HG03064 (cell line): ENCODE data around the gene TSSC4.

Experiments
- ATAC-seq: cut with Tn5 transposase; IDR thresholded peaks from one replicate; pipeline ENCODE4 v1.9.1; 2021; ENCODE audit warnings: low read depth; ENCODE audit not compliant: unreplicated experiment

TSSC4 gene

DNA sequence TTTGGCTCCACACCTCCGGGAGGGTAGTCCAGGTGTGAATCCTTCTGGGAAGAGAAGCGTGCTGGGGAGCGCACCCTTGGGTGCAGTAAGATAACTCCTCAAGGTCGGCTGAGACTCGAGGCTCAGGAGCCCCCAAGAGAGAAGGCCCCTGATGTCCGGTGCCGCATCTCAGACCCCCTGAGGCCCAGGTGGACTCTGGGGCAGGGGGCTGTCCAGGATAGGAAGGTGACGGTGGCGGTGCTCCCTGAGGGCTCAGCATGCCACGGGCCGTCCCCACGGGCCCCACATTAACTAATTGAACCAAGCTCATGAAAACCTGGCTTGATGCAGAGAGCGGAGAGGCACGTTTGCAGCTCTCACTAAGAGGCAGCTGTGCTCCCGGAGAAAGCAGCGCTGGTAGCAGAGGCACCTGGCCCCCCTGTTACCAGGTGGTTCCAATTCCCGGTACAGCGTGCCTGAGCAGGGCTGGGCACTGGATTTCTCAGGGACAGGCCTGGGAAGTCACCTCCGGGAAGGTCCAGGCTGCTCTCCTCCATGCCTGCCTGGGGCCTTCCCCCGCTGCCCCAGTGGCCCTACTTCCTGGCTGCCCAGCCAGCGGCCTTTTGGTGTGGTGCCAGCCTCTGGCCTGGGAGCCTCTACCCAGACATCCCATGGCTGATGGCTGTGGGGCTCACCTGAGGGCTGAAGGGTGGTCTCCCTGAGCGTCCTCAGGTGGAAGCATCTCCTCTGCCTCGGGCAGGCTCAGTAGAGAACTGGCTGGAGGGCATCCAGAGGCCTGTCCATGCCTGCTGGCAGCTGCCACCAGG lies 45.4 kb downstream of the TSSC4 start:
- no peak for ATAC-seq

DNA sequence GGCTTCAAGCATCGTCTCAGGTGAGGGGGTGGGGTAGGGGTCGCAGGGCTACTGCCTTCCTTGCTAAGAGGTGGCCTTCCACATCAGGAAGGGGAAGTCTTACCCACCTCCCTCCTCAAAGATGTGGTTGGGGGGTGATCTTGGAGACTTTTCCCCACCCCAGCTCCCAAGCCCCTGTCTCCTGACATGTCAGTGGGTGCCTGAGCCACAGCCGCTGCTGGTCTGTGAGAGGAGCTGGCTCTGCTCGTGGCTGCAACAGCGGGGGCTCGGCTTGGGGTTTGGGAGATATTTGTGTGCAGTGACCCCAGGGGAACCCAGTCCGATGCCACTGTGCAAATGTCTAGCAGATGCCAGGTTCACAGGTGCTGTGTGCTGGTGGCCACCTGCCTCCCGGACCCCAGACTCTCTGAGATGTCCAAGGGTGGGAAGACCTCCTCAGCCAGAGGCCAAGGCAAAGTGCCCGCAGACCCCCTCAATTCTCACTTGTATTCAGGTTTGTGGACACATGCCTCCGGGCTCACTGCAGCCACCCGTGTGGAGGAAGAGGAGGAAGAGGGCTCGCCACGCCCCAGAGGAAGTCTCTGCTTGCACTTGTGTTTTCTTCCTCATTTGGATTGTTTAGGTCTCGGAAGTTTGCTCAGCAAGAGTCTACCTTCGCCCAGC lies 46.2 kb downstream of the TSSC4 start:
- ATAC-seq: no peak

- ATAC-seq: no peak
These were observed 46.9 kb downstream of the TSSC4 start for GRCh38 chr11:2447253-2447950.

GRCh38 chr11:2447951-2448650 lies 47.6 kb downstream of the TSSC4 start:
- no peak for ATAC-seq

DNA sequence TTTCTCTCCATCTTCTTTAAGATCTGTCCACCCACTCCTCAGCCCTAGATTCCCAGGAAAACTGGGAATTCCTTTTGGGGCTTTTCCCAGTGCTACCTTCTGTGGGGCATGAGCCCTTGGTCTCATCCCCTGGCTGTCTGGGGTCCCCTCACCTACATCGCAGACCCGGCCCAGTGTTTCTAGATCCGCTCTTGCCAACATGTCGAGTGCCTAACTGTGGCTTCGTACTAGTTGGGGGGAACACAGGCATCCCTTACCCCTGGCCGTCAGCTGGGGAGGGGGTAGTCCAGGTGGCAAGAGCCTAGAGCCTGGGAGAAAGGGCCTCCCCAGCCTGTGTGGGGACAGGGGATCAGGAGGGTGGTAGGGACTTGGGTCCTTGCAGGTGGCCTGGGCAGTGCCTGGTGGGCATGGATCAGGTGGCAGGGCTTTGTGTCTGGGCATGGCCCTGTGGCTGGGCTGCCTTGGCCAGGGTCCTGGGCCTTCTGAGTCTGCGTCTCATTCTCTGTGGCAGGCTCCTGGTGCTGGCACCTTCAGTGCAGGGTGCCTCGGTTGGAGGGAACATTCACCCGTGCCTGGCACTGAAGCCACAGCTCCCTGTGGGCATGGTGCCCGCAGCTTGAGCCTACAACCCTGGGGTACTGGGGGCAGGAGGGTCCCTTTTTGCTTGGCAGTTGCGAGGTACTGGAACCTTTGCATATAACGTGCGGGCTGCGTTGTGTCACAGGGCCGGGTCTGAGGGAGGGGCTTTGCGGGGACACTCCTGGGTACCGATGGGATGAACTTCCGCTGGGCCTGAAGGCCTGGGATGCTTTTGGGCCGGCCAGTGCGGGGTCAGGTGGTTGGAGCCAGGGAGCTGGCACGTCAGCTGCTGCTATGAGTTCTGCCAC lies 48.4 kb downstream of the TSSC4 start:
- ATAC-seq: no peak

DNA sequence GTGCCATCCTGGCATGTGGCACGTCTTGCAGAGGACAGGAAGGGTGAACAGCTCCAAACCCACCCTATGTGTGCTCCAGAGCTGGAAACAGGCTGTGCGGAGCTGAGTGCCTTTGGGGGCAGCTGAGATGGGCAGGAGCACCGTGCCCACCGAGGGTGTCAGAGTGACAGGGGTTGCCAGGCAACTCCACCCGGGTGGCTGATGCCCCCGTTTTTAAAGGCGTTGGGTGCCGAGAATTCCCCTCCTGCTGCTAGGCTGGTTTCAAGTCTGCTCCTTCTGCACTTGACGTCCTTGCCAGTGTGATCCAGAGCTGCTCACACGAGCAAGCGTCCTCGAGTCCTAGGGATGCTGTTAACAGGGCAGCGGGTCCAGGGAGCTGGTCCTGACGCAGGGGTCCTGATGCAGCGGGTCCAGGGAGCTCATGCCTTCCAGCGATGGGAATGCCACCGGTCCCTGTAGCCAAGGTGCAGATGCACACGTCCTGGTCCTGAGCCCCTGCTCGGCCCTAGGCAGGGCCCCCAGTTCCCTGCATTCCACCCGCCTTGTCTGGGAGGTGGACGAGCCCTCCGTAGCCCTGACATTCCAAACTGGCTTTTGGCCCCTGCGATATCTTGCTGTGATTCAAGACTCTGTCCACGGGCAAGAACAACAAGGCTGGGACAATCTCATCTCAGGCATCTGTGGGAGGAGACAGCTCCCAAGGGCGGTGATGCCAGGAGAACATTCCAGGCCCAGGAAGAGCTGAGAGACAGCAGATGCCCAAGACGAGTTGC lies 49.2 kb downstream of the TSSC4 start:
- ATAC-seq: no peak

- ATAC-seq: no peak
These were observed 49.9 kb downstream of the TSSC4 start for GRCh38 chr11:2450321-2451041.

DNA sequence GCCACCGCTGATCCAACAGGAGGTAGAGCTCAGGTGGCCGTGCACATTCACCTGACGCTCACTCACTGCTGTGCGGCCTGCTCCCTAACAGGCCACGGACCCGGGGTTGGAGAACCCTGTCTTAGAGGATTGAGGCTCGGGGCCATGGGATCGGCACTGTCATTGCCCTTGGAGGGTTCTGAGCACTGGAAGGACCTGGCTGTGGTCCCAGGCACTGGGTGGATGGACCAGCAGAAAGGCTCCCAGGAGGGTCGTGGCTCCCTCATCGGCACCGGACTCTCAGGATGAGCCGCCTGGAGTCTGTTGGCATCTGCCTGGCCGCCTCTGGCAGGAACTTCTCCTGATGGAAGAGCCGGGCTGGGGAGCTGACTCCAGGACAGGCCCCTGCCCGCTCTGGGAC lies 50.8 kb downstream of the TSSC4 start:
- no peak for ATAC-seq

DNA sequence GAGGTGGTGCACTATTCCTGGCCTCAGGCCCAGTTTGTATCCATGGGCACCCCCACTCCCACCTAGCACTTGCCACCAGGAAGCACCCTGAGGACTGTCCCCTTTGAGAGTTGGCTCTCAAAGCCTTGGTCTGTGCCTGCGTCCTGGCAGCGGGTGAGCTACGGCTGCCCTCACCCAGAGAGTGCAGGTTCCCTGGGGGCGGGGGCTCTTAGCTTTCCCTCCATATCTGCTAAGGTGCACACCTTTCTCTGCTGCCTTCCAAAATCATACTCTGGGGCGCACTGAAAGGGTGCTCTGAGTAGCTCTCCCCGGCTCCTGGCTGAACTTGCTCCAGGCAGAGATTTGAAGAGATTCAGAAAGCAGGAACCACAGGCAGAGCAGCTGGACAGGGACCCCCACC lies 51.4 kb downstream of the TSSC4 start:
- no peak for ATAC-seq

DNA sequence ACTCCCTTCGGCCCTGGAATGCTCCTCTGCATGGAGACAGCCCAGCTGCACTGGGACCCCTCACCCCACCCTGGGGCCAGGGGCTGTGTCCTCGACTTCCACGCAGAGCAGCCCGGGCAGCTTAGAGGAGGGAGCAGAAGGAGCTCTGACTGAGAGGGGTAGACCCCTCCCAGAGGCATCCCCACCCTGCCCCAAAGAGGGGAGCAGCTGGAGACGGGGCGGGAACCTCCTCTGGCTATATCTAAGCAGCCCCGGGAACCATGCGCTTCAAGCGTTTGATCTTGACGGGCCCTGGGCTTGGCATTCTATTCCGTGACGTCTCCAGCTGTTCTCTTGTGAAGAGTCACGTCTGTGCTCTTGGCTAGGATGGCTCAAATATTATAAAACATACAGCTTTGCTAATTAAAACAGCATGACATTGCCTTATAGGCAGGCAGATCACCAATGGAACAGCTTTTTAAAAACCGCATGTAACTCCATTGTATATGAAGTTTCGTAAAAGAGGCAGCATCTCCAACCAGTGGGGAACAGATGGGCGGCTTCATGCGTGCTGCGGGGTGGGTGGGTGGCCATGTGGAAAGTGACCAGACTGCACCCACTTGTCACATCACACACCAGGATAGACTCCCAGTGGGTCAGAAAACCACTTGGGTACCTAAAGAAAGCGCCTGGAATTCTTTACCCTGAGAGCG lies 51.9 kb downstream of the TSSC4 start:
- ATAC-seq: no peak

DNA sequence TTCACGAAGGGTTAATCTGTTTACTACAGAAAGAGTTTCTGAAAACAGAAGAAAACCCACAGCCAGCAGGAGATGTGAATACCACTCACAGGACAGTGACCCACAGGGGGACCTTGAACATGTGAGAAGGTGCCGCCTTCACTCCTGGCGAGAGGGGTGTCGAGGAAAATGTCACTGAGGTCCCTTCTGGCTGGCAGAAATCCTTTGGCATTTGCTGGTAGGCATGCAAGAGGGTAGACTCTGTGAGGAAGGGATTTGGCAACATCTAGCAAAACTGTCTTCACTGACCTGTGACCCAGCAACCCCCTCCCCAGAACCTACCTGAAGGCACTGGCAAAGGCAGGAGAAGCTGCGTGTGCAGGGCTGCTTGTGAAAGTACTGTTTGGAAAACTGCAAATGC lies 52.9 kb downstream of the TSSC4 start:
- ATAC-seq: no peak
